ENCODE measurements around the gene NPC2. TPM values are rescaled to one million over a fixed set of nuclear protein-coding genes. Genes with fewer than 3 reads are reported as not detected.

Gene NPC2
- total RNA-seq, 1 experiment from 2014 or later: 137 TPM

GRCh38 chr14:74482571-74482970, 10.5 kb downstream of the NPC2 start:
- H3K56ac ChIP-seq (ENCODE audit: insufficient read length, low read depth, low read length): no peak overlapping the region
- no peak overlapping the region for H2BK20ac ChIP-seq (ENCODE audit: low read depth, low read length, poor library complexity, severe bottlenecking)
- no peak overlapping the region for H3K27ac ChIP-seq (ENCODE audit: insufficient read length, low read depth, low read length)
- no peaks in the 10 kb centered on the region for H3K79me2 ChIP-seq (ENCODE audit: insufficient read depth, low read length)
- WGBS (ENCODE audit: extremely low coverage, insufficient read length, low lambda C conversion rate): no CpG with 5 or more reads among the region's 3 CpGs
- no peak overlapping the region for H2BK12ac ChIP-seq (ENCODE audit: insufficient read length, low read depth, low read length)
- H3K9ac ChIP-seq (ENCODE audit: extremely low read depth, insufficient read length, low read length): no peak overlapping the region
- Mint-ChIP-seq H3K36me3 (ENCODE audit: insufficient read depth in 1 of 3, low read depth in 3 of 3) (peaks cover 8 to 55% (median 54%) of the 10 kb centered on the region in 3 experiments), H3K4me3 (no peak overlapping the region), H3K27me3 (ENCODE audit: low read depth) (no peaks in the 10 kb centered on the region), H3K9me3 (no peaks in the 10 kb centered on the region), H3K27ac (no peak overlapping the region), H3K4me1 (peaks cover 16 to 22% of the 10 kb centered on the region in 2 experiments)
- H2AK5ac ChIP-seq (ENCODE audit: insufficient read length, low read length): no peak overlapping the region
- H3K4ac ChIP-seq (ENCODE audit: low read depth, low read length): no peak overlapping the region
- H4K5ac ChIP-seq (ENCODE audit: insufficient read length, low read depth, low read length): no peak overlapping the region
- H2BK5ac ChIP-seq (ENCODE audit: insufficient read length, low read length): no peak overlapping the region
- H3K23ac ChIP-seq (ENCODE audit: insufficient read length, low read depth, low read length): no peak overlapping the region
- H2BK120ac ChIP-seq (ENCODE audit: low read depth, low read length, poor library complexity, severe bottlenecking): no peak overlapping the region
- H3K4me2 ChIP-seq (ENCODE audit: insufficient read depth, insufficient read length, low read length): no peak overlapping the region
- no peaks in the 10 kb centered on the region for H3K9me3 ChIP-seq (ENCODE audit: control insufficient read depth, low read depth, low read length)
- H2BK15ac ChIP-seq (ENCODE audit: low read depth, low read length): no peak overlapping the region
- H3K27me3 ChIP-seq (ENCODE audit: insufficient read depth, low read length): no peaks in the 10 kb centered on the region
- H4K20me1 ChIP-seq (ENCODE audit: control insufficient read depth, insufficient read depth, insufficient read length): no peaks in the 10 kb centered on the region
- no peak overlapping the region for H3K18ac ChIP-seq (ENCODE audit: insufficient read length, low read depth, low read length)
- no peak overlapping the region for H4K91ac ChIP-seq (ENCODE audit: insufficient read length, low read depth, low read length)
- no peak overlapping the region for H2AFZ ChIP-seq (ENCODE audit: low read length)
- DNase-seq: no peak
- H3K23me2 ChIP-seq (ENCODE audit: insufficient read length, low read depth, low read length, poor library complexity, severe bottlenecking): no peaks in the 10 kb centered on the region
- H3K14ac ChIP-seq (ENCODE audit: insufficient read depth, low read length): no peak overlapping the region
- no peak for TF ChIP-seq CTCF (conservative IDR thresholded peaks at IDR 0.05)
- H4K8ac ChIP-seq (replicated peaks; ENCODE audit: insufficient read length, low read depth, low read length): no peak overlapping the region
- no peaks in the 10 kb centered on the region for H3K79me1 ChIP-seq (ENCODE audit: insufficient read depth, low read depth, low read length, poor library complexity, severe bottlenecking)
- no peak overlapping the region for H3T11ph ChIP-seq (ENCODE audit: low read length)
- no peaks in the 10 kb centered on the region; the same call in 1 of the 2 replicates for H3K4me1 ChIP-seq (ENCODE audit: insufficient read depth, low read length)
